OCI-M1 (cell line): ENCODE results near the gene LDHAL6A.
A peak's percentile ranks its signal among the peaks of the same experiment; 100 is the strongest.

Experiments
- DNase-seq: peaks from one replicate; lab custom pipeline; 2025; lab: John Stamatoyannopoulos, UW

The LDHAL6A gene

GRCh38 chr11:18490736-18491485 lies 35.3 kb downstream of the LDHAL6A start:
- no peak for DNase-seq

- no peak for DNase-seq
These were observed 36.3 kb downstream of the LDHAL6A start for GRCh38 chr11:18491924-18492323.

GRCh38 chr11:18492888-18493287 lies 37.2 kb downstream of the LDHAL6A start:
- DNase-seq = peak; percentile 5

- DNase-seq = no peak
These were observed 37.7 kb downstream of the LDHAL6A start for GRCh38 chr11:18493310-18493709.

GRCh38 chr11:18495271-18495670 lies 39.6 kb downstream of the LDHAL6A start:
- DNase-seq = peak; percentile 41

DNA sequence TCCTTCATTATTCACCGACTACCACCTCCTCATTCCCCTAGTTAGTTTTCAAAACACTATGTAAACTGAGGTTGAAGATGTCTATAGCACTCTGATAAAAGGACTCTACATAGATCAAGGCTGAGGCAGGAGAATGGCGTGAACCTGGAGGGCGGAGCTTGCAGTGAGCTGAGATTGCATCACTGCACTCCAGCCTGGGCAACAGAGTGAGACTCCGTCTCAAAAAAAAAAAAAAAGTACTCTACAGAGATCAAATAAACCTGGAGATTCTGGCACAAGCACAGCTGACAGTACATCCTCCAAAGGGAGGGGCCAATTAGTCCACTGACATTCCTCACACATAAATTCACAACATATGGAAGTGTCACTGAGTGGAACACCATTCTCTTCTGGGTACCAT lies 40.0 kb downstream of the LDHAL6A start:
- DNase-seq = no peak

DNA sequence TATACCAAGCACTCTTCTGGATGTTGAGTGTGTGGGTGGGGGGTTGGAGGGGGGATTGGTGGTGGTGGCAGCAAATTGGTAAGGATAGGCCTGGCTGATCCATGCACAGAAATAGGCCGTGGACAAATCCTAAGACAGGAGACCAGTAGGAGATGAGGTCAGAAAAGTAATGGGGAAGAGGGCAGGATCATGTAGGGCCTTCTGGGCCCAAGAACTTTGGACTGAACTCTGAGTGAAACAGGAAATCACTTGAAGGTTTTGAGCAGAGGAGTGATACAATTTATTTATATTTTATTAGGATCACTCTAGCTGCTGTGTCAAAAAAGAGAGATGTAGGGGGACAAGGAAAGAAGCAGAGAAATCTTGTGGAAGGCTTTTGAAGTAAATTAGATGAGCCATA lies 42.4 kb downstream of the LDHAL6A start:
- no peak for DNase-seq

DNA sequence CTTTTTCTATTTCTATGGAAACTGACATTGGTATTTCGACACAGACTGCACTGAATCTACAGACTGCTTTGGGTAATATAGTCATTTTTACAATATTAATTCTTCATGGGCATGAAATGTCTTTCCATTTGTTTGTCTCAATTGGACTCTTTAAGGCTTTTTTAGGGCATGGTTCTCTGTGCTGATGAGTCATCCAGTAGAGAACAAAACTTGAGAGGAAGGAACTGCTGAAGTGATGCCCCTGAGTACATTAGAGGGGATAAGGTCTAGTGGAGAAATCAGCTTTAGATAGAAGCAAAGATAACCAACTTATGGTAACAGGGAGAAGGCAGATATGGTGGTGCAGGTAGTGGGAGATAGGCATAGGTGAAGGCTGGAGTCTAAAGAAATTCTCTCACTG lies 46.0 kb downstream of the LDHAL6A start:
- DNase-seq = no peak

DNA sequence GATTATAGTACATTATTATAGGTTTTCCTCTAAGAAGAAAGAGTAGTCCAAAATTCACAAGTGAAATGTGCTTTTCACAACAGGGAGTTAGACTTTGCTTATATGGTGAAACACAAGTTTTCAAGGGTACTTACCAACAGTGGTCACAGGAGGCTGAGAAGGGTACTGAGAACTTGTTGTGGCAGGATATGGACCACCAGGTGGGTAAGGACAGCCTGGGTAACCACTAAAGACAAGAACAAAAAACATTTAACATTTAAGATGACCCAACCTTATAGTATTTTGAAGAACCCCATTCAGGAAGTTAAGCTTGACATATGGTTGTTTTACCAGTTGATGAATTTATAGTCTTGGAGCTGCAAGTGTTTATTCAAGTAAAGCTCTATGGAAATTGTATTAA lies 46.7 kb downstream of the LDHAL6A start:
- no peak for DNase-seq

- DNase-seq = no peak
These were observed 65.5 kb downstream of the LDHAL6A start for GRCh38 chr11:18521122-18521521.

DNA sequence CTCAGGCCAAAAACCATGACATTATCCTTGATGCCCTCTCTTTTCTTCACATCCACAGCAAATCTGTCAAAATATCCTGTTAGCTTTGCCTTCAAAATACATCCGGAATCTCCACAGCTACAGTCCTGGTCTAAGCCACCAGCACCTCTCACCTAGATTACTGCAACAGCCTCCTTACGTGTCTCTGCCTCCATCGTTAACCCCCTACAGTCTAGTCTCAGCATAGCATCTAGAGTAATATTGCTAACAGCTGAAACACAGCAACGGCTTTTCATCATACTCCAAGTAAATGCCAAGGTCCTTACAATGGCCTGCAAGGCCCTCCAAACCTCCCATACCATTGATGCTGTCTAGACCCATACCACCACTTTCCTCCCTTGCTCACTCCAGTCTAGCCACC lies 66.7 kb downstream of the LDHAL6A start:
- DNase-seq = no peak

- no peak for DNase-seq
These were observed 67.4 kb downstream of the LDHAL6A start for GRCh38 chr11:18523084-18523483.

DNA sequence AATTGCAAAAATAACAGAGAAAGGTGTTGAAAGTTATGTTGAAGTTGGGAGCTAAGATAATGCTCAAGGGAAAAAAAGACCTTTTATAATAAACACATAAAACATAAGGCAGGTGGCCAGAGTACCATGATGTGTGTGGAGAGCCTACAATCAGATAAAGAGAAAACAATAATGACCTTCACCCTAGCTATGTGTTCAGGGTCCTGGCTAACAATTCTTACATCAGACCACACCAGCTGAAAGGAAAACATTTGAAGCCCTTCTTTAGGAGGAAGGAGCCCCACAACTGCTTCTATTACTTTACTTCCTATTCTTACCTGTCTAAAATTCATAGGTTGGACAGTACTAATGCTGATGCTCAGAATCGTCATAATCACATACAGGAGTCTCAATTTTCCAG lies 68.6 kb downstream of the LDHAL6A start:
- no peak for DNase-seq

GRCh38 chr11:18526130-18526520 lies 70.5 kb downstream of the LDHAL6A start:
- DNase-seq = peak; percentile 82

- DNase-seq = peak; percentile 96
These were observed 71.1 kb downstream of the LDHAL6A start, which contains the start of gene TSG101 for GRCh38 chr11:18526521-18527296. Gene TSG101 (minus strand): TSS chr11:18526942. CDS start chr11:18526816, 126 bp downstream.

GRCh38 chr11:18527512-18527911 lies 71.9 kb downstream of the LDHAL6A start:
- peak; percentile 59 for DNase-seq
